Measurements from ENCODE around the gene SRA1. TPM values are rescaled to one million over a fixed set of nuclear protein-coding genes. Genes with fewer than 3 reads are reported as not detected.
A peak's percentile ranks its signal among the peaks of the same experiment; 100 is the strongest.
"Not testable (repeated sequence)": the region's sequence is repeated elsewhere in the genome, so short reads cannot be mapped to it uniquely, and the experiment has no call there.

The SRA1 gene
- polyA plus RNA-seq (ENCODE audit: insufficient read length in 3 of 3): 10 to 100 TPM; 26.8 to 31.7 (median 27.0) TPM
- long read RNA-seq, donor 1, transcript SRA1-205 (4 exons, 1,466 nt): minor isoform, 6 of 24 reads
- long read RNA-seq, donor 1, transcript SRA1-201 (5 exons, 2,107 nt): major isoform, 18 of 24 reads
- long read RNA-seq, donor 1, partial matches to known transcripts: 0 of 24 reads
- long read RNA-seq, donor 1, other reads (novel, unspliced or antisense): 0 of 24 reads
- long read RNA-seq, donor 2, transcript SRA1-205 (4 exons, 1,466 nt): minor isoform, 8 of 64 reads
- long read RNA-seq, donor 2, transcript SRA1-201 (5 exons, 2,107 nt): major isoform, 23 of 64 reads
- long read RNA-seq, donor 2, partial matches to known transcripts: 33 of 64 reads
- long read RNA-seq, donor 2, other reads (novel, unspliced or antisense): 0 of 64 reads
- long read RNA-seq, donor 3, transcript SRA1-201 (5 exons, 2,107 nt): major isoform, 18 of 21 reads
- long read RNA-seq, donor 3, partial matches to known transcripts: 0 of 21 reads
- long read RNA-seq, donor 3, other reads (novel, unspliced or antisense): 0 of 21 reads
- long read RNA-seq, donor 4, transcript SRA1-205 (4 exons, 1,466 nt): minor isoform, 9 of 30 reads
- long read RNA-seq, donor 4, transcript SRA1-201 (5 exons, 2,107 nt): major isoform, 20 of 30 reads
- long read RNA-seq, donor 4, partial matches to known transcripts: 0 of 30 reads
- long read RNA-seq, donor 4, other reads (novel, unspliced or antisense): 0 of 30 reads
- long read RNA-seq, donor 5, transcript SRA1-201 (5 exons, 2,107 nt): major isoform, 6 of 9 reads
- long read RNA-seq, donor 5, partial matches to known transcripts: 0 of 9 reads
- long read RNA-seq, donor 5, other reads (novel, unspliced or antisense): 0 of 9 reads
- long read RNA-seq, donor 6, transcript SRA1-201 (5 exons, 2,107 nt): major isoform, 19 of 27 reads
- long read RNA-seq, donor 6, partial matches to known transcripts: 5 of 27 reads
- long read RNA-seq, donor 6, other reads (novel, unspliced or antisense): 0 of 27 reads
- long read RNA-seq, donor 7, transcript SRA1-205 (4 exons, 1,466 nt): minor isoform, 11 of 33 reads
- long read RNA-seq, donor 7, transcript SRA1-201 (5 exons, 2,107 nt): major isoform, 21 of 33 reads
- long read RNA-seq, donor 7, partial matches to known transcripts: 0 of 33 reads
- long read RNA-seq, donor 7, other reads (novel, unspliced or antisense): 0 of 33 reads
- long read RNA-seq, donor 8, transcript SRA1-205 (4 exons, 1,466 nt): major isoform, 5 of 7 reads
- long read RNA-seq, donor 8, partial matches to known transcripts: 0 of 7 reads
- long read RNA-seq, donor 8, other reads (novel, unspliced or antisense): 0 of 7 reads
- long read RNA-seq, donor 9, transcript SRA1-201 (5 exons, 2,107 nt): major isoform, 24 of 31 reads
- long read RNA-seq, donor 9, transcript SRA1-205 (4 exons, 1,466 nt): minor isoform, 7 of 31 reads
- long read RNA-seq, donor 9, partial matches to known transcripts: 0 of 31 reads
- long read RNA-seq, donor 9, other reads (novel, unspliced or antisense): 0 of 31 reads
- long read RNA-seq, donor 10, transcript SRA1-201 (5 exons, 2,107 nt): major isoform, 17 of 22 reads
- long read RNA-seq, donor 10, partial matches to known transcripts: 0 of 22 reads
- long read RNA-seq, donor 10, other reads (novel, unspliced or antisense): 0 of 22 reads
- long read RNA-seq, donor 11, transcript SRA1-201 (5 exons, 2,107 nt): major isoform, 12 of 15 reads
- long read RNA-seq, donor 11, partial matches to known transcripts: 0 of 15 reads
- long read RNA-seq, donor 11, other reads (novel, unspliced or antisense): 0 of 15 reads
- long read RNA-seq, donor 12, transcript SRA1-205 (4 exons, 1,466 nt): minor isoform, 7 of 35 reads
- long read RNA-seq, donor 12, transcript SRA1-201 (5 exons, 2,107 nt): major isoform, 28 of 35 reads
- long read RNA-seq, donor 12, partial matches to known transcripts: 0 of 35 reads
- long read RNA-seq, donor 12, other reads (novel, unspliced or antisense): 0 of 35 reads
- long read RNA-seq, donor 13, transcript SRA1-205 (4 exons, 1,466 nt): minor isoform, 5 of 13 reads
- long read RNA-seq, donor 13, transcript SRA1-201 (5 exons, 2,107 nt): major isoform, 8 of 13 reads
- long read RNA-seq, donor 13, partial matches to known transcripts: 0 of 13 reads
- long read RNA-seq, donor 13, other reads (novel, unspliced or antisense): 0 of 13 reads
- long read RNA-seq, donor 14, transcript SRA1-205 (4 exons, 1,466 nt): minor isoform, 10 of 34 reads
- long read RNA-seq, donor 14, transcript SRA1-201 (5 exons, 2,107 nt): major isoform, 24 of 34 reads
- long read RNA-seq, donor 14, partial matches to known transcripts: 0 of 34 reads
- long read RNA-seq, donor 14, other reads (novel, unspliced or antisense): 0 of 34 reads
- long read RNA-seq, donor 15, transcript SRA1-205 (4 exons, 1,466 nt): minor isoform, 5 of 31 reads
- long read RNA-seq, donor 15, transcript SRA1-201 (5 exons, 2,107 nt): major isoform, 25 of 31 reads
- long read RNA-seq, donor 15, partial matches to known transcripts: 0 of 31 reads
- long read RNA-seq, donor 15, other reads (novel, unspliced or antisense): 0 of 31 reads
- long read RNA-seq, donor 16, transcript SRA1-201 (5 exons, 2,107 nt): major isoform, 20 of 25 reads
- long read RNA-seq, donor 16, transcript SRA1-205 (4 exons, 1,466 nt): minor isoform, 5 of 25 reads
- long read RNA-seq, donor 16, partial matches to known transcripts: 0 of 25 reads
- long read RNA-seq, donor 16, other reads (novel, unspliced or antisense): 0 of 25 reads

GRCh38 chr5:140557136-140557805, at the start of gene SRA1:
SRA1 (minus strand) TSS chr5:140557473; CDS start chr5:140557452, 21 bp downstream.
- peak; percentile 90 for DNase-seq

GRCh38 chr5:140607031-140607430, 49.8 kb upstream of the SRA1 start:
- DNase-seq: no peak

GRCh38 chr5:140605879-140606278, 48.6 kb upstream of the SRA1 start:
- DNase-seq: no peak

- DNase-seq: no peak
Measured at GRCh38 chr5:140603734-140604133, 46.5 kb upstream of the SRA1 start.

- not testable (repeated sequence) for DNase-seq
Measured at GRCh38 chr5:140603446-140603698, 46.1 kb upstream of the SRA1 start.

- no peak for DNase-seq
Measured at GRCh38 chr5:140602147-140602546, 44.9 kb upstream of the SRA1 start.

GRCh38 chr5:140600096-140600495, 42.8 kb upstream of the SRA1 start:
- DNase-seq: no peak

- no peak for DNase-seq
Measured at GRCh38 chr5:140598836-140599235, 41.6 kb upstream of the SRA1 start.

GRCh38 chr5:140596321-140596741, 39.1 kb upstream of the SRA1 start:
- DNase-seq: no peak

- no peak for DNase-seq
Measured at GRCh38 chr5:140595538-140596300, 38.4 kb upstream of the SRA1 start.

GRCh38 chr5:140594169-140594568, 36.9 kb upstream of the SRA1 start:
- no peak for DNase-seq

- not testable (repeated sequence) for DNase-seq
Measured at GRCh38 chr5:140593070-140593469, 35.8 kb upstream of the SRA1 start.

- no peak for DNase-seq
Measured at GRCh38 chr5:140591747-140592372, 34.6 kb upstream of the SRA1 start.

- DNase-seq: no peak
Measured at GRCh38 chr5:140590861-140591260, 33.6 kb upstream of the SRA1 start.

- DNase-seq: no peak
Measured at GRCh38 chr5:140588311-140589070, 31.2 kb upstream of the SRA1 start.

GRCh38 chr5:140587495-140587894, 30.2 kb upstream of the SRA1 start:
- no peak for DNase-seq
